HepG2 (cell line): ENCODE measurements around the gene MCF2L. TPM values are rescaled to one million over a fixed set of nuclear protein-coding genes. Genes with fewer than 3 reads are reported as not detected.

Source experiments
- AHR ChIP-seq: IDR thresholded peaks from 2 replicates; pipeline ENCODE4 v1.6.1; 2018; ENCODE audit warnings: missing genetic modification reagents, missing compliant biosample characterization
- ARHGAP35 ChIP-seq: sonication (generic); formaldehyde crosslinking; IDR thresholded peaks from 2 replicates; pipeline ENCODE4 v1.9.0; 2022; ENCODE audit warnings: mild to moderate bottlenecking, inconsistent platforms, moderate library complexity, missing genetic modification reagents, borderline replicate concordance
- CAMTA2 ChIP-seq: sonication (generic); formaldehyde crosslinking; IDR thresholded peaks from 2 replicates; pipeline ENCODE4 v1.4.0; 2020; ENCODE audit warnings: mild to moderate bottlenecking, missing genetic modification reagents, borderline replicate concordance
- GZF1 ChIP-seq: sonication (generic); formaldehyde crosslinking; IDR thresholded peaks from 2 replicates; pipeline ENCODE4 v1.5.1; 2020; ENCODE audit warnings: mild to moderate bottlenecking, missing genetic modification reagents
- POLR2A ChIP-seq, 2 experiments: IDR thresholded peaks; 2 replicates each; pipeline ENCODE4 v1.6.1; 2011; ENCODE audit warnings: low read depth in 2 of 2, low read length in 2 of 2, mild to moderate bottlenecking in 1 of 2, moderate library complexity in 1 of 2; ENCODE audit not compliant: insufficient read depth in 1 of 2
- PTBP1 ChIP-seq: fragments of 200-400 bp; formaldehyde crosslinking; IDR thresholded peaks from 2 replicates; pipeline ENCODE4 v1.6.1; 2018; ENCODE audit warnings: low read length, low read depth; ENCODE audit not compliant: poor library complexity, severe bottlenecking
- STAG1 ChIP-seq: sonication (generic); formaldehyde crosslinking; IDR thresholded peaks from 2 replicates; pipeline ENCODE4 v1.4.0; 2020; ENCODE audit warnings: missing genetic modification reagents
- YEATS4 ChIP-seq: sonication (generic); formaldehyde crosslinking; IDR thresholded peaks from 2 replicates; pipeline ENCODE4 v1.4.0; 2020; ENCODE audit warnings: missing genetic modification reagents, borderline replicate concordance
- ZFP62 ChIP-seq: sonication (generic); formaldehyde crosslinking; IDR thresholded peaks from 2 replicates; pipeline ENCODE4 v1.4.0; 2020; ENCODE audit warnings: missing genetic modification reagents
- ZNF367 ChIP-seq: sonication (generic); formaldehyde crosslinking; IDR thresholded peaks from 2 replicates; pipeline ENCODE4 v1.4.0; 2020; ENCODE audit warnings: missing genetic modification reagents, borderline replicate concordance
- ZNF607 ChIP-seq: sonication (generic); formaldehyde crosslinking; IDR thresholded peaks from 2 replicates; pipeline ENCODE4 v1.5.1; 2020; ENCODE audit warnings: missing genetic modification reagents, mild to moderate bottlenecking, borderline replicate concordance
- ZNF7 ChIP-seq: IDR thresholded peaks from 2 replicates; pipeline ENCODE4 v1.6.1; 2016; ENCODE audit warnings: missing biosample characterization, missing genetic modification reagents
- polyA plus RNA-seq, 8 experiments: library from polyadenylated mRNA; depleted of rRNA in 3 of 8; stranded (reverse) in 7 of 8; unstranded in 1 of 8; fragments of >200 nt; fragmentation: Illumina TruSeq in 4 of 8; extraction: Trizol in 4 of 8; gene quantifications; 2 replicates each; pipeline versions ENCODE4 v1.2.1 to v1.2.3, GENCODE V29; 2011 to 2016; ENCODE audit warnings: low read depth in 4 of 8, missing spikeins in 1 of 8, mixed read lengths in 1 of 8; ENCODE audit not compliant: insufficient read depth in 1 of 8
- total RNA-seq, 5 experiments: library from RNA; depleted of rRNA; stranded (reverse); fragments of >200 nt; fragmentation: Illumina TruSeq; extraction: Trizol; gene quantifications; 2 replicates each; pipeline ENCODE4 v1.2.3, GENCODE V29; 2016; ENCODE audit warnings: low read depth in 1 of 5
- TF ChIP-seq, protein P1 (sequence below): sonication (generic); formaldehyde crosslinking; IDR thresholded peaks from 2 replicates; pipeline ENCODE4 v1.5.1; 2020; ENCODE audit warnings: mild to moderate bottlenecking, missing genetic modification reagents
- TF ChIP-seq, protein P2 (sequence below): sonication (generic); formaldehyde crosslinking; IDR thresholded peaks from 2 replicates; pipeline ENCODE4 v1.8.1; 2023; ENCODE audit warnings: mild to moderate bottlenecking, missing genetic modification reagents
- TF ChIP-seq, protein P3 (sequence below): IDR thresholded peaks from 2 replicates; pipeline ENCODE4 v1.6.1; 2016; ENCODE audit warnings: low read depth, missing genetic modification reagents, missing compliant biosample characterization
- TF ChIP-seq, protein P4 (sequence below): sonication (generic); formaldehyde crosslinking; conservative IDR thresholded peaks from 2 replicates; pipeline ENCODE4 v1.4.0; 2020; ENCODE audit warnings: missing genetic modification reagents

MCF2L gene
- total and polyA plus RNA-seq, 2 of the 13 experiments (the other 11 are each of a cell fraction or from before 2014, with no cell fraction given), result 19.4 to 28.4 TPM

DNA sequence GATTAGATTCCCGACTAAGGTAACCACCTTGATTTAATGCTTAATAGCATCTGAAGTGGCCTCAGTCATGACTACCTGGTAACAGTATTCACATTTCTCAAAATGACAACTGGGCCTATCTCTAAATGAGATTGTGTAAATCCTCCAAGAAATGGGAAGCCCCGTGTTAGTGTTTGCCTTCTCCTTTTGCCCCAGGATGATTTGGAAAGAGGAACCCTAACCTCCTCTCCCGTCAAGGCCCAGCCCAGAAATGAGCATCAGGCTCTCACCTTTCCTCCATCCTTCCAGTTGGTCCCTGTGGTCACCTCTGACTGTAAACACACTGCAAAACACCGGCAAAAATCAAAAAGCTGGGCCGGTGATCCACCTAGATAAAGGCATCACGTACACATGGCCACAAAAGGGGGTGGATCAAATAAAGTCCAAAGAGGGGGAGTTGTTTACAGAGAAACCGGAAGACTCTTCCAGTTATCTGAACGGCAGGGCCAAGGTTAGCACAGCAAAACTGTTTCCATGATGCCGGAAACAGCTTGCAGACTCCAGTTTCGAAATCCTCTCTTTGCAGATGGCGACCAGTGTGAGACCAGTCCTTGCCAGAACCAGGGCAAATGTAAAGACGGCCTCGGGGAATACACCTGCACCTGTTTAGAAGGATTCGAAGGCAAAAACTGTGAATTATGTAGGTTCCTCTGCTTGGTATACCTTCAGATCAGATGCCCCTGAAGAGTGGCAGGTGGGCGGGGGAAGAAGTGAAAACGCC, 170.0 kb downstream of the MCF2L start (continued):
- TF ChIP-seq ZNF607 (CRISPR knock-in tag) (0 out of 2 replicates have a peak, but pooled peaks have one; percentile 69), GZF1 (no peak), AHR (CRISPR knock-in tag) (no peak; the same call in 1 of the 2 replicates), CAMTA2 (CRISPR knock-in tag) (no peak), ZNF7 (peak; percentile 13; the same call in 1 of the 2 replicates), STAG1 (CRISPR knock-in tag) (peak; percentile 37; the same call in 1 of the 2 replicates), ARHGAP35 (CRISPR knock-in tag) (no peak), ZFP62 (no peak), YEATS4 (CRISPR knock-in tag) (peak; percentile 84), POLR2A (IDR thresholded peaks at IDR 0.05; ENCODE audit: insufficient read depth in 1 of 2, low read depth in 2 of 2, low read length in 2 of 2) (peak in 1 of 2 experiments; percentile 43; a peak in 1 of 4 replicates), ZNF367 (CRISPR knock-in tag) (no peak), PTBP1 (no peak)
- TF ChIP-seq, protein P1, sequence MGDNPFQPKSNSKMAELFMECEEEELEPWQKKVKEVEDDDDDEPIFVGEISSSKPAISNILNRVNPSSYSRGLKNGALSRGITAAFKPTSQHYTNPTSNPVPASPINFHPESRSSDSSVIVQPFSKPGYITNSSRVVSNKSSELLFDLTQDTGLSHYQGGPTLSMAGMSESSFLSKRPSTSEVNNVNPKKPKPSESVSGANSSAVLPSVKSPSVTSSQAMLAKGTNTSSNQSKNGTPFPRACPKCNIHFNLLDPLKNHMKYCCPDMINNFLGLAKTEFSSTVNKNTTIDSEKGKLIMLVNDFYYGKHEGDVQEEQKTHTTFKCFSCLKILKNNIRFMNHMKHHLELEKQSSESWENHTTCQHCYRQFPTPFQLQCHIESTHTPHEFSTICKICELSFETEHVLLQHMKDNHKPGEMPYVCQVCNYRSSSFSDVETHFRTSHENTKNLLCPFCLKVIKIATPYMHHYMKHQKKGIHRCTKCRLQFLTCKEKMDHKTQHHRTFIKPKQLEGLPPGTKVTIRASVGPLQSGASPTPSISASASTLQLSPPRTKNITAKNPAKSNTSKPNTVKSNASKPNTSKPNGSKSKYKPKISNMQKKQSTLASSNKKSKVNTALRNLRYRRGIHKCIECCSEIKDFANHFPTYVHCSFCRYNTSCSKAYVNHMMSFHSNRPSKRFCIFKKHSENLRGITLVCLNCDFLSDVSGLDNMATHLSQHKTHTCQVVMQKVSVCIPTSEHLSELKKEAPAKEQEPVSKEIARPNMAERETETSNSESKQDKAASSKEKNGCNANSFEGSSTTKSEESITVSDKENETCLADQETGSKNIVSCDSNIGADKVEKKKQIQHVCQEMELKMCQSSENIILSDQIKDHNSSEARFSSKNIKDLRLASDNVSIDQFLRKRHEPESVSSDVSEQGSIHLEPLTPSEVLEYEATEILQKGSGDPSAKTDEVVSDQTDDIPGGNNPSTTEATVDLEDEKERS (CRISPR knock-in tag), result no peak
- TF ChIP-seq, protein P2, sequence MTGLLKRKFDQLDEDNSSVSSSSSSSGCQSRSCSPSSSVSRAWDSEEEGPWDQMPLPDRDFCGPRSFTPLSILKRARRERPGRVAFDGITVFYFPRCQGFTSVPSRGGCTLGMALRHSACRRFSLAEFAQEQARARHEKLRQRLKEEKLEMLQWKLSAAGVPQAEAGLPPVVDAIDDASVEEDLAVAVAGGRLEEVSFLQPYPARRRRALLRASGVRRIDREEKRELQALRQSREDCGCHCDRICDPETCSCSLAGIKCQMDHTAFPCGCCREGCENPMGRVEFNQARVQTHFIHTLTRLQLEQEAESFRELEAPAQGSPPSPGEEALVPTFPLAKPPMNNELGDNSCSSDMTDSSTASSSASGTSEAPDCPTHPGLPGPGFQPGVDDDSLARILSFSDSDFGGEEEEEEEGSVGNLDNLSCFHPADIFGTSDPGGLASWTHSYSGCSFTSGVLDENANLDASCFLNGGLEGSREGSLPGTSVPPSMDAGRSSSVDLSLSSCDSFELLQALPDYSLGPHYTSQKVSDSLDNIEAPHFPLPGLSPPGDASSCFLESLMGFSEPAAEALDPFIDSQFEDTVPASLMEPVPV (CRISPR knock-in tag), result peak; percentile 51; the same call in 1 of the 2 replicates
- TF ChIP-seq, protein P3, sequence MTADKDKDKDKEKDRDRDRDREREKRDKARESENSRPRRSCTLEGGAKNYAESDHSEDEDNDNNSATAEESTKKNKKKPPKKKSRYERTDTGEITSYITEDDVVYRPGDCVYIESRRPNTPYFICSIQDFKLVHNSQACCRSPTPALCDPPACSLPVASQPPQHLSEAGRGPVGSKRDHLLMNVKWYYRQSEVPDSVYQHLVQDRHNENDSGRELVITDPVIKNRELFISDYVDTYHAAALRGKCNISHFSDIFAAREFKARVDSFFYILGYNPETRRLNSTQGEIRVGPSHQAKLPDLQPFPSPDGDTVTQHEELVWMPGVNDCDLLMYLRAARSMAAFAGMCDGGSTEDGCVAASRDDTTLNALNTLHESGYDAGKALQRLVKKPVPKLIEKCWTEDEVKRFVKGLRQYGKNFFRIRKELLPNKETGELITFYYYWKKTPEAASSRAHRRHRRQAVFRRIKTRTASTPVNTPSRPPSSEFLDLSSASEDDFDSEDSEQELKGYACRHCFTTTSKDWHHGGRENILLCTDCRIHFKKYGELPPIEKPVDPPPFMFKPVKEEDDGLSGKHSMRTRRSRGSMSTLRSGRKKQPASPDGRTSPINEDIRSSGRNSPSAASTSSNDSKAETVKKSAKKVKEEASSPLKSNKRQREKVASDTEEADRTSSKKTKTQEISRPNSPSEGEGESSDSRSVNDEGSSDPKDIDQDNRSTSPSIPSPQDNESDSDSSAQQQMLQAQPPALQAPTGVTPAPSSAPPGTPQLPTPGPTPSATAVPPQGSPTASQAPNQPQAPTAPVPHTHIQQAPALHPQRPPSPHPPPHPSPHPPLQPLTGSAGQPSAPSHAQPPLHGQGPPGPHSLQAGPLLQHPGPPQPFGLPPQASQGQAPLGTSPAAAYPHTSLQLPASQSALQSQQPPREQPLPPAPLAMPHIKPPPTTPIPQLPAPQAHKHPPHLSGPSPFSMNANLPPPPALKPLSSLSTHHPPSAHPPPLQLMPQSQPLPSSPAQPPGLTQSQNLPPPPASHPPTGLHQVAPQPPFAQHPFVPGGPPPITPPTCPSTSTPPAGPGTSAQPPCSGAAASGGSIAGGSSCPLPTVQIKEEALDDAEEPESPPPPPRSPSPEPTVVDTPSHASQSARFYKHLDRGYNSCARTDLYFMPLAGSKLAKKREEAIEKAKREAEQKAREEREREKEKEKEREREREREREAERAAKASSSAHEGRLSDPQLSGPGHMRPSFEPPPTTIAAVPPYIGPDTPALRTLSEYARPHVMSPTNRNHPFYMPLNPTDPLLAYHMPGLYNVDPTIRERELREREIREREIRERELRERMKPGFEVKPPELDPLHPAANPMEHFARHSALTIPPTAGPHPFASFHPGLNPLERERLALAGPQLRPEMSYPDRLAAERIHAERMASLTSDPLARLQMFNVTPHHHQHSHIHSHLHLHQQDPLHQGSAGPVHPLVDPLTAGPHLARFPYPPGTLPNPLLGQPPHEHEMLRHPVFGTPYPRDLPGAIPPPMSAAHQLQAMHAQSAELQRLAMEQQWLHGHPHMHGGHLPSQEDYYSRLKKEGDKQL (CRISPR knock-in tag), result peak; percentile 75; the same call in 1 of the 2 replicates
- TF ChIP-seq, protein P4, sequence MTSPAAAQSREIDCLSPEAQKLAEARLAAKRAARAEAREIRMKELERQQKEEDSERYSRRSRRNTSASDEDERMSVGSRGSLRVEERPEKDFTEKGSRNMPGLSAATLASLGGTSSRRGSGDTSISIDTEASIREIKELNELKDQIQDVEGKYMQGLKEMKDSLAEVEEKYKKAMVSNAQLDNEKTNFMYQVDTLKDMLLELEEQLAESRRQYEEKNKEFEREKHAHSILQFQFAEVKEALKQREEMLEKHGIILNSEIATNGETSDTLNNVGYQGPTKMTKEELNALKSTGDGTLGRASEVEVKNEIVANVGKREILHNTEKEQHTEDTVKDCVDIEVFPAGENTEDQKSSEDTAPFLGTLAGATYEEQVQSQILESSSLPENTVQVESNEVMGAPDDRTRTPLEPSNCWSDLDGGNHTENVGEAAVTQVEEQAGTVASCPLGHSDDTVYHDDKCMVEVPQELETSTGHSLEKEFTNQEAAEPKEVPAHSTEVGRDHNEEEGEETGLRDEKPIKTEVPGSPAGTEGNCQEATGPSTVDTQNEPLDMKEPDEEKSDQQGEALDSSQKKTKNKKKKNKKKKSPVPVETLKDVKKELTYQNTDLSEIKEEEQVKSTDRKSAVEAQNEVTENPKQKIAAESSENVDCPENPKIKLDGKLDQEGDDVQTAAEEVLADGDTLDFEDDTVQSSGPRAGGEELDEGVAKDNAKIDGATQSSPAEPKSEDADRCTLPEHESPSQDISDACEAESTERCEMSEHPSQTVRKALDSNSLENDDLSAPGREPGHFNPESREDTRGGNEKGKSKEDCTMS (CRISPR knock-in tag), result no peak
